ENCODE data around the gene XYLT1. TPM values are rescaled to one million over a fixed set of nuclear protein-coding genes. Genes with fewer than 3 reads are reported as not detected.

The XYLT1 gene
- total RNA-seq, 1 experiment from 2014 or later: 12.5 TPM

DNA sequence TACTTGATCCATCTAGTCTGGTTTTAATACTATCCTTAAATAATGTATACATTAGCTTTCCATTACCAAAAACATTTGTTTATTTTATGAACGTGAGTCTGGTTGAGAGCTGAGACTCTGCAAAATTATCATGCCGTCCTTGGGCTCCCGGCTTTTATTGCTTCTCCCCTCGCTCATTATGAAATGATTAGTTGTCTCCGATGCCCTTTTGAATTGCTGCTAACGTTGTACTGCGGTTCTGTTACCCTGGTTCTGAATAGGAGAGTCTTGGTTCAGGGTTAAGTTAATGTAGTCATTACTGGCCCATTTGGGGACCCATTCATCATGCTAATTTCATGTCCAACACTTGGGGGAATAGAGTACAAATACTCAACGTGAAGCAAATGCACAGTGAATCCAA lies 12.8 kb downstream of the XYLT1 start:
- Histone ChIP-seq H3K9me3 (no peaks in the 10 kb centered on the region), H3K27me3 (replicated peaks; ENCODE audit: control insufficient read depth, insufficient read depth, low read length) (no peaks in the 10 kb centered on the region), H3K36me3 (ENCODE audit: control insufficient read depth, insufficient read depth, low read length) (no peaks in the 10 kb centered on the region; the same call in 1 of the 2 replicates), H3K4me3 (ENCODE audit: low read depth, low read length) (no peak overlapping the region), H3K4me1 (no peaks in the 10 kb centered on the region)
- intact Hi-C loops (cut with micrococcal nuclease; ENCODE audit: unreplicated experiment): no loop called here
- TF ChIP-seq, protein P1, sequence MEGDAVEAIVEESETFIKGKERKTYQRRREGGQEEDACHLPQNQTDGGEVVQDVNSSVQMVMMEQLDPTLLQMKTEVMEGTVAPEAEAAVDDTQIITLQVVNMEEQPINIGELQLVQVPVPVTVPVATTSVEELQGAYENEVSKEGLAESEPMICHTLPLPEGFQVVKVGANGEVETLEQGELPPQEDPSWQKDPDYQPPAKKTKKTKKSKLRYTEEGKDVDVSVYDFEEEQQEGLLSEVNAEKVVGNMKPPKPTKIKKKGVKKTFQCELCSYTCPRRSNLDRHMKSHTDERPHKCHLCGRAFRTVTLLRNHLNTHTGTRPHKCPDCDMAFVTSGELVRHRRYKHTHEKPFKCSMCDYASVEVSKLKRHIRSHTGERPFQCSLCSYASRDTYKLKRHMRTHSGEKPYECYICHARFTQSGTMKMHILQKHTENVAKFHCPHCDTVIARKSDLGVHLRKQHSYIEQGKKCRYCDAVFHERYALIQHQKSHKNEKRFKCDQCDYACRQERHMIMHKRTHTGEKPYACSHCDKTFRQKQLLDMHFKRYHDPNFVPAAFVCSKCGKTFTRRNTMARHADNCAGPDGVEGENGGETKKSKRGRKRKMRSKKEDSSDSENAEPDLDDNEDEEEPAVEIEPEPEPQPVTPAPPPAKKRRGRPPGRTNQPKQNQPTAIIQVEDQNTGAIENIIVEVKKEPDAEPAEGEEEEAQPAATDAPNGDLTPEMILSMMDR (IDR thresholded peaks at IDR 0.05; ENCODE audit: insufficient read depth in 1 of 2, low read depth in 1 of 2, low read length in 1 of 2, severe bottlenecking in 1 of 2, unreplicated experiment in 1 of 2): no peak
- ChIA-PET POLR2A (no interaction called here), CTCF (no interaction called here)
- no peak overlapping the region for H3K4me3 Mint-ChIP-seq (ENCODE audit: unreplicated experiment)
- H3K27ac Mint-ChIP-seq (ENCODE audit: unreplicated experiment): no peak overlapping the region
- DNase-seq: no peak
- H3K9me3 Mint-ChIP-seq (ENCODE audit: unreplicated experiment): peaks cover 10% of the 10 kb centered on the region
- BruUV-seq (replicated peaks): no TSS peak
- H3K4me1 Mint-ChIP-seq (ENCODE audit: low read depth, unreplicated experiment): peaks cover 11% of the 10 kb centered on the region
- H3K36me3 Mint-ChIP-seq (ENCODE audit: insufficient read depth, unreplicated experiment): peaks cover 10% of the 10 kb centered on the region
- H3K27me3 Mint-ChIP-seq (ENCODE audit: insufficient read depth, unreplicated experiment): no peaks in the 10 kb centered on the region

DNA sequence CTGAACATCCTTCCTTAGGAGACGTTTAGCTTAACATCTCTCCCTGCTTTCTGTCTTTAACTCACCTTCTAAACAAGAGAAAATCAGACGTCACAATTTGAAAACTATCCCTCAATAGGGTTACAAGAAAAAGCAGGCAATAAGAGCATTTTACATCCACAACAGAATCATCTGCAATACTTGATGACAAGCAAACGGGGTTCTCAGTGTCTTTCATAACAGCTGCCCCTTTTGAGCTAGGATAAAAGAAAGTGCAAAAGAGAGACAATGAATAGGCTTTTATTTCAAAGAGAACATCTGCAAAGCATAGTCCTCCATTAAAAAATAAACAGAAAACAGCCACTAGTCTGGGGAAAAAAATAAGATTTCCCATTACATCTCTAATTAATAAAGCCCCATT lies 13.2 kb downstream of the XYLT1 start:
- H3K27me3 Mint-ChIP-seq (ENCODE audit: insufficient read depth, unreplicated experiment): no peaks in the 10 kb centered on the region
- no peak overlapping the region for H3K4me3 Mint-ChIP-seq (ENCODE audit: unreplicated experiment)
- ChIA-PET POLR2A (no interaction called here), CTCF (no interaction called here)
- no peak for DNase-seq
- intact Hi-C loops (cut with micrococcal nuclease; ENCODE audit: unreplicated experiment): no loop called here
- H3K9me3 Mint-ChIP-seq (ENCODE audit: unreplicated experiment): peaks cover 10% of the 10 kb centered on the region
- no peaks in the 10 kb centered on the region for H3K4me1 ChIP-seq
- H3K4me1 Mint-ChIP-seq (ENCODE audit: low read depth, unreplicated experiment): peaks cover 11% of the 10 kb centered on the region
- no peak overlapping the region for H3K4me3 ChIP-seq (ENCODE audit: low read depth, low read length)
- H3K27me3 ChIP-seq (replicated peaks; ENCODE audit: control insufficient read depth, insufficient read depth, low read length): no peaks in the 10 kb centered on the region
- no peaks in the 10 kb centered on the region; the same call in 1 of the 2 replicates for H3K36me3 ChIP-seq (ENCODE audit: control insufficient read depth, insufficient read depth, low read length)
- no peak overlapping the region for H3K27ac Mint-ChIP-seq (ENCODE audit: unreplicated experiment)
- TF ChIP-seq, protein P1 (IDR thresholded peaks at IDR 0.05; ENCODE audit: insufficient read depth in 1 of 2, low read depth in 1 of 2, low read length in 1 of 2, severe bottlenecking in 1 of 2, unreplicated experiment in 1 of 2): no peak
- peaks cover 10% of the 10 kb centered on the region for H3K36me3 Mint-ChIP-seq (ENCODE audit: insufficient read depth, unreplicated experiment)
- no peaks in the 10 kb centered on the region for H3K9me3 ChIP-seq
- no TSS peak for BruUV-seq (replicated peaks)

DNA sequence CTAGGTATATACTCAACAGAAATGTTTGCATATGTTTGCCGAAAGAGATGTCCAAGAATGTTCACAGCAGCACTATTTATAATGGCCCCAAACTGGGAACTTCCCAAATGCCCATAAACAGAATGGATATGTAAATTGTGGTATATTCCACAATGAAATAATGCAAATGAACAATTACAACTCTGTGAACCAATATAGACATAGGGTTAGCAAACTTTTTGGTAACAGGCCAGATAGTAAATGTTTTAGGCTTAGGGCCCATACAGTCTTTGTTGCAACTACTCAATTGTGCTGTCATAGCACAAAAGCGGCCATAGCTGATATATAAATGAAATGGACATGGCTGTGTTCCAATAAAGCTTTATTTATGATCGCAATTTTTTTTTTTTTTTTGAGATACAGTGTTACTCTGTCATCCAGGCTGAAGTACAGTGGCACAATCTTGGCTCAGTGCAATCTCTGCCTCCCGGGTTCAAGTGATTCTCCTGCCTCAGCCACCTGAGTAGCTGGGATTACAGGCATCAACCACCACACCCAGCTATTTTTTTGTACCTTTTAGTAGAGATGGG lies 16.5 kb downstream of the XYLT1 start:
- POLR2A ChIA-PET: no interaction called here

More for the DNA sequence above, 16.5 kb downstream of the XYLT1 start:
- intact Hi-C loops (cut with micrococcal nuclease; ENCODE audit: unreplicated experiment): no loop called here
- no peaks in the 10 kb centered on the region for H3K9me3 Mint-ChIP-seq (ENCODE audit: unreplicated experiment)
- Histone ChIP-seq H3K4me1 (no peaks in the 10 kb centered on the region), H3K9me3 (no peaks in the 10 kb centered on the region), H3K27me3 (replicated peaks; ENCODE audit: control insufficient read depth, insufficient read depth, low read length) (no peaks in the 10 kb centered on the region), H3K4me3 (ENCODE audit: low read depth, low read length) (no peak overlapping the region), H3K36me3 (ENCODE audit: control insufficient read depth, insufficient read depth, low read length) (no peaks in the 10 kb centered on the region)
- H3K27ac Mint-ChIP-seq (ENCODE audit: unreplicated experiment): no peak overlapping the region
- no peak for DNase-seq
- no peak overlapping the region for H3K4me3 Mint-ChIP-seq (ENCODE audit: unreplicated experiment)
- TF ChIP-seq, protein P1 (IDR thresholded peaks at IDR 0.05; ENCODE audit: insufficient read depth in 1 of 2, low read depth in 1 of 2, low read length in 1 of 2, severe bottlenecking in 1 of 2, unreplicated experiment in 1 of 2): no peak
- peaks cover 4% of the 10 kb centered on the region for H3K36me3 Mint-ChIP-seq (ENCODE audit: insufficient read depth, unreplicated experiment)
- no peaks in the 10 kb centered on the region for H3K4me1 Mint-ChIP-seq (ENCODE audit: low read depth, unreplicated experiment)
- BruUV-seq (replicated peaks): no TSS peak
- CTCF ChIA-PET: interaction anchor here (0.6 to 0.7 kb wide), 2 partner anchors 11 to 125 kb away, joined by 3 to 4 read pairs; no protein-coding TSS in a partner anchor
- H3K27me3 Mint-ChIP-seq (ENCODE audit: insufficient read depth, unreplicated experiment): no peaks in the 10 kb centered on the region
